Mucosa of gallbladder (tissue), 1 donor: ENCODE results near the gene PRUNE2. TPM values are rescaled to one million over a fixed set of nuclear protein-coding genes. Genes with fewer than 3 reads are reported as not detected.
"Not testable (repeated sequence)": the region's sequence is repeated elsewhere in the genome, so short reads cannot be mapped to it uniquely, and the experiment has no call there.

Experiments
- DNase-seq: peaks from one replicate; pipeline ENCODE4 v3.0.0-alpha.2; 2020; ENCODE audit warnings: low spot score
- total RNA-seq: library from RNA; stranded (reverse); gene quantifications from one replicate; pipeline ENCODE4 v1.2.1, GENCODE V29; 2021
- donor health status: DM: no; HTN: no; CAD: no.

PRUNE2 gene
- total RNA-seq, 1 donor from 2014 or later = 91.7 TPM

- DNase-seq = no peak
Observed at GRCh38 chr9:76800901-76801300, 105.0 kb downstream of the PRUNE2 start.

GRCh38 chr9:76799473-76799872 lies 106.4 kb downstream of the PRUNE2 start:
- DNase-seq = no peak

GRCh38 chr9:76798527-76798926 lies 107.4 kb downstream of the PRUNE2 start:
- no peak for DNase-seq

GRCh38 chr9:76796296-76796695 lies 109.6 kb downstream of the PRUNE2 start:
- no peak for DNase-seq

- no peak for DNase-seq
Observed at GRCh38 chr9:76793784-76794431, 112.0 kb downstream of the PRUNE2 start.

- no peak for DNase-seq
Observed at GRCh38 chr9:76789840-76790239, 116.1 kb downstream of the PRUNE2 start.

GRCh38 chr9:76787677-76788076 lies 118.2 kb downstream of the PRUNE2 start:
- no peak for DNase-seq

GRCh38 chr9:76785501-76785900 lies 120.4 kb downstream of the PRUNE2 start:
- no peak for DNase-seq

GRCh38 chr9:76784881-76785280 lies 121.0 kb downstream of the PRUNE2 start:
- DNase-seq = no peak

- DNase-seq = no peak
Observed at GRCh38 chr9:76772686-76773445, 133.0 kb downstream of the PRUNE2 start.

- DNase-seq = no peak
Observed at GRCh38 chr9:76766126-76766525, 139.8 kb downstream of the PRUNE2 start.

- DNase-seq = no peak
Observed at GRCh38 chr9:76764138-76764537, 141.8 kb downstream of the PRUNE2 start, which contains the start of gene PCA3. PCA3 (plus strand) TSS chr9:76764438.

- no peak for DNase-seq
Observed at GRCh38 chr9:76761448-76761847, 144.5 kb downstream of the PRUNE2 start.

GRCh38 chr9:76759732-76760131 lies 146.2 kb downstream of the PRUNE2 start:
- DNase-seq = no peak

GRCh38 chr9:76758476-76758875 lies 147.4 kb downstream of the PRUNE2 start:
- DNase-seq = no peak

GRCh38 chr9:76756941-76757673 lies 148.8 kb downstream of the PRUNE2 start:
- DNase-seq = no peak

- DNase-seq = peak; percentile 16
Observed at GRCh38 chr9:76756268-76756640, 149.7 kb downstream of the PRUNE2 start.

- DNase-seq = no peak
Observed at GRCh38 chr9:76751001-76751400, 154.9 kb downstream of the PRUNE2 start.

GRCh38 chr9:76744336-76744735 lies 161.6 kb downstream of the PRUNE2 start:
- DNase-seq = no peak

GRCh38 chr9:76743931-76744330 lies 162.0 kb downstream of the PRUNE2 start:
- no peak for DNase-seq

- DNase-seq = not testable (repeated sequence)
Observed at GRCh38 chr9:76742890-76743289, 163.0 kb downstream of the PRUNE2 start.

- DNase-seq = no peak
Observed at GRCh38 chr9:76741524-76741923, 164.4 kb downstream of the PRUNE2 start.

GRCh38 chr9:76738402-76738801 lies 167.5 kb downstream of the PRUNE2 start:
- DNase-seq = no peak
